SU-DHL-6 (cell line): ENCODE measurements around the gene GRIK4.

Source experiments
- H2AFZ ChIP-seq: fragments of 200-600 bp; sonication (generic); 2 replicates; pipeline ENCODE4 v1.6.1; 2014; ENCODE audit warnings: low read depth, mild to moderate bottlenecking, moderate library complexity, mixed read lengths, antibody characterized with exemption, low read length; ENCODE audit not compliant: severe bottlenecking
- H3F3A ChIP-seq: fragments of 200-600 bp; shearing (Covaris generic); 2 replicates; pipeline ENCODE4 v1.6.0; 2016; ENCODE audit warnings: antibody characterized with exemption, mild to moderate bottlenecking; ENCODE audit not compliant: insufficient read depth
- H3K27ac ChIP-seq: fragments of 200-600 bp; sonication (generic); 2 replicates; pipeline ENCODE4 v1.5.1; 2016; ENCODE audit warnings: low read depth, mild to moderate bottlenecking, low read length, moderate library complexity, mixed read lengths
- H3K27me3 ChIP-seq: fragments of 200-600 bp; sonication (generic), shearing (Covaris generic); 2 replicates; pipeline ENCODE4 v1.6.0; 2014; ENCODE audit warnings: mild to moderate bottlenecking, low read length
- H3K36me3 ChIP-seq: fragments of 200-600 bp; sonication (generic); 2 replicates; pipeline ENCODE4 v1.6.1; 2014; ENCODE audit warnings: mild to moderate bottlenecking, low read length, mixed read lengths
- H3K4me2 ChIP-seq: fragments of 300-600, 200-600 bp; shearing (Covaris generic), sonication (generic); 2 replicates; pipeline ENCODE4 v1.6.0; 2014; ENCODE audit warnings: low read length, low read depth, mild to moderate bottlenecking; ENCODE audit not compliant: poor library complexity, severe bottlenecking
- H3K4me3 ChIP-seq: fragments of 200-600 bp; sonication (generic); 2 replicates; pipeline ENCODE4 v1.5.1; 2014; ENCODE audit warnings: antibody characterized with exemption, low read length, mild to moderate bottlenecking, mixed read lengths; ENCODE audit not compliant: insufficient read depth, poor library complexity, severe bottlenecking
- H3K79me2 ChIP-seq: fragments of 200-600 bp; sonication (generic); 2 replicates; pipeline ENCODE4 v1.6.1; 2014; ENCODE audit warnings: mild to moderate bottlenecking, low read length, moderate library complexity; ENCODE audit not compliant: insufficient read depth
- H3K9ac ChIP-seq: fragments of 200-600 bp; sonication (generic); 2 replicates; pipeline ENCODE4 v1.7.0; 2014; ENCODE audit warnings: mild to moderate bottlenecking, low read length
- H3K9me2 ChIP-seq: fragments of 200-600 bp; sonication (generic); replicated peaks from 2 replicates; pipeline ENCODE4 v1.6.1; 2014; ENCODE audit warnings: low read length; ENCODE audit not compliant: insufficient read depth
- H3K9me3 ChIP-seq: fragments of 200-600 bp; sonication (generic); 2 replicates; pipeline ENCODE4 v1.6.1; 2014; ENCODE audit warnings: low read length, mixed read lengths; ENCODE audit not compliant: insufficient read depth
- H4K20me1 ChIP-seq: fragments of 200-600 bp; sonication (generic); 2 replicates; pipeline ENCODE4 v1.6.1; 2014; ENCODE audit warnings: low read depth, mild to moderate bottlenecking, antibody characterized with exemption, low read length, moderate library complexity, mixed read lengths
- EZH2phosphoT487 ChIP-seq: fragments of 200-600 bp; sonication (generic), shearing (Covaris generic); conservative IDR thresholded peaks from 2 replicates; pipeline ENCODE4 v1.6.1; 2018; ENCODE audit warnings: mild to moderate bottlenecking, antibody characterized with exemption, low read length, moderate library complexity, mixed read lengths
- TF ChIP-seq, protein P1 (sequence below): fragments of 200-600 bp; sonication (generic); IDR thresholded peaks from one replicate; pipeline ENCODE4 v1.5.1; 2017; ENCODE audit warnings: antibody characterized with exemption, mild to moderate bottlenecking, low read length, moderate library complexity; ENCODE audit not compliant: insufficient read depth, poor library complexity, severe bottlenecking

The GRIK4 gene

GRCh38 chr11:120797143-120797542 is 285.6 kb downstream of the GRIK4 start:
- no peak overlapping the region for H3K27ac ChIP-seq
- TF ChIP-seq EZH2phosphoT487: no peak
- TF ChIP-seq, protein P1, sequence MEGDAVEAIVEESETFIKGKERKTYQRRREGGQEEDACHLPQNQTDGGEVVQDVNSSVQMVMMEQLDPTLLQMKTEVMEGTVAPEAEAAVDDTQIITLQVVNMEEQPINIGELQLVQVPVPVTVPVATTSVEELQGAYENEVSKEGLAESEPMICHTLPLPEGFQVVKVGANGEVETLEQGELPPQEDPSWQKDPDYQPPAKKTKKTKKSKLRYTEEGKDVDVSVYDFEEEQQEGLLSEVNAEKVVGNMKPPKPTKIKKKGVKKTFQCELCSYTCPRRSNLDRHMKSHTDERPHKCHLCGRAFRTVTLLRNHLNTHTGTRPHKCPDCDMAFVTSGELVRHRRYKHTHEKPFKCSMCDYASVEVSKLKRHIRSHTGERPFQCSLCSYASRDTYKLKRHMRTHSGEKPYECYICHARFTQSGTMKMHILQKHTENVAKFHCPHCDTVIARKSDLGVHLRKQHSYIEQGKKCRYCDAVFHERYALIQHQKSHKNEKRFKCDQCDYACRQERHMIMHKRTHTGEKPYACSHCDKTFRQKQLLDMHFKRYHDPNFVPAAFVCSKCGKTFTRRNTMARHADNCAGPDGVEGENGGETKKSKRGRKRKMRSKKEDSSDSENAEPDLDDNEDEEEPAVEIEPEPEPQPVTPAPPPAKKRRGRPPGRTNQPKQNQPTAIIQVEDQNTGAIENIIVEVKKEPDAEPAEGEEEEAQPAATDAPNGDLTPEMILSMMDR: no peak

GRCh38 chr11:120798854-120799253 is 287.3 kb downstream of the GRIK4 start:
- no peak overlapping the region for H3K9ac ChIP-seq
- no peak overlapping the region for H2AFZ ChIP-seq
- no peaks in the 10 kb centered on the region for H3F3A ChIP-seq
- H4K20me1 ChIP-seq: no peaks in the 10 kb centered on the region
- H3K27ac ChIP-seq: no peak overlapping the region
- H3K4me3 ChIP-seq: no peak overlapping the region
- TF ChIP-seq, protein P1: no peak
- no peak for TF ChIP-seq EZH2phosphoT487
- no peaks in the 10 kb centered on the region for H3K9me2 ChIP-seq
- H3K79me2 ChIP-seq: no peaks in the 10 kb centered on the region
- no peaks in the 10 kb centered on the region for H3K36me3 ChIP-seq
- H3K9me3 ChIP-seq: no peaks in the 10 kb centered on the region
- no peak overlapping the region for H3K4me2 ChIP-seq
- no peaks in the 10 kb centered on the region for H3K27me3 ChIP-seq

More at GRCh38 chr11:120797143-120797542, 285.6 kb downstream of the GRIK4 start:
- H3F3A ChIP-seq: no peaks in the 10 kb centered on the region
- no peaks in the 10 kb centered on the region for H4K20me1 ChIP-seq
- no peaks in the 10 kb centered on the region for H3K79me2 ChIP-seq
- no peaks in the 10 kb centered on the region for H3K9me3 ChIP-seq
- no peaks in the 10 kb centered on the region for H3K27me3 ChIP-seq
- no peak overlapping the region for H3K4me3 ChIP-seq
- no peaks in the 10 kb centered on the region for H3K9me2 ChIP-seq
- no peak overlapping the region for H3K4me2 ChIP-seq
- no peak overlapping the region for H2AFZ ChIP-seq
- H3K9ac ChIP-seq: no peak overlapping the region
- no peaks in the 10 kb centered on the region for H3K36me3 ChIP-seq

- TF ChIP-seq EZH2phosphoT487: no peak
- TF ChIP-seq, protein P1: no peak
- Histone ChIP-seq H3K36me3 (no peaks in the 10 kb centered on the region), H3K4me3 (no peak overlapping the region), H3K9ac (no peak overlapping the region), H3K4me2 (no peak overlapping the region), H3K9me3 (no peaks in the 10 kb centered on the region), H3K79me2 (no peaks in the 10 kb centered on the region), H3F3A (no peaks in the 10 kb centered on the region), H2AFZ (no peak overlapping the region), H4K20me1 (no peaks in the 10 kb centered on the region), H3K27me3 (no peaks in the 10 kb centered on the region), H3K9me2 (no peaks in the 10 kb centered on the region), H3K27ac (no peak overlapping the region)
These were observed 288.7 kb downstream of the GRIK4 start for GRCh38 chr11:120800206-120800605.
